Heart left ventricle (tissue), 16 donors: ENCODE measurements around the gene BCKDHB. TPM values are rescaled to one million over a fixed set of nuclear protein-coding genes. Genes with fewer than 3 reads are reported as not detected.

Experiments
- ATAC-seq, 4 donors: fragments of 200-7000 bp; cut with Tn5 transposase; one replicate each; pipeline ENCODE4 v1.9.1; 2020 to 2022; ENCODE audit warnings: moderate library complexity in 4 of 4, mild to moderate bottlenecking in 3 of 4, moderate number of reproducible peaks in 1 of 4
- DNase-seq, 5 donors: peaks; one replicate each; pipeline ENCODE4 v3.0.0-alpha.2; 2020
- H3K27ac ChIP-seq, 12 donors: fragments of 200-600 bp; sonication (generic) in 4 of 12; one replicate each; pipeline versions ENCODE4 v1.5.0 to v1.8.0; 2016 to 2022; ENCODE audit warnings: mild to moderate bottlenecking in 2 of 12
- H3K27me3 ChIP-seq, 9 donors: fragments of 200-600 bp; sonication (generic) in 2 of 9; one replicate each; pipeline versions ENCODE4 v1.5.1 to v1.8.0; 2016 to 2022; ENCODE audit warnings: mild to moderate bottlenecking in 3 of 9
- H3K36me3 ChIP-seq, 9 donors: fragments of 200-600 bp; sonication (generic) in 2 of 9; one replicate each; pipeline versions ENCODE4 v1.5.0 to v1.8.0; 2018 to 2022; ENCODE audit warnings: mild to moderate bottlenecking in 2 of 9
- H3K4me1 ChIP-seq, 12 donors: fragments of 200-600 bp; sonication (generic) in 4 of 12; one replicate each; pipeline versions ENCODE4 v1.5.0 to v1.8.0; 2016 to 2022; ENCODE audit warnings: mild to moderate bottlenecking in 3 of 12
- H3K4me3 ChIP-seq, 12 donors: fragments of 200-600 bp; sonication (generic) in 4 of 12; one replicate each; pipeline versions ENCODE4 v1.5.0 to v1.8.0; 2017 to 2022; ENCODE audit warnings: mild to moderate bottlenecking in 9 of 12, moderate library complexity in 4 of 12
- H3K9me3 ChIP-seq, 12 donors: fragments of 200-600 bp; sonication (generic) in 4 of 12; one replicate each; pipeline versions ENCODE4 v1.5.0 to v1.8.0; 2016 to 2022; ENCODE audit warnings: mild to moderate bottlenecking in 1 of 12
- CTCF ChIP-seq, 12 donors: fragments of 200-600 bp; sonication (generic) in 4 of 12; IDR thresholded peaks; one replicate each; pipeline versions ENCODE4 v1.5.0 to v1.8.0; 2018 to 2022; ENCODE audit warnings: antibody characterized with exemption in 12 of 12, mild to moderate bottlenecking in 5 of 12
- POLR2A ChIP-seq, 2 donors: fragments of 450-650 bp; IDR thresholded peaks; one replicate each; pipeline ENCODE4 v1.6.1; 2017; ENCODE audit warnings: antibody characterized with exemption in 2 of 2, mild to moderate bottlenecking in 2 of 2, moderate library complexity in 2 of 2
- WGBS, 4 donors: extraction: QIAGEN DNeasy Blood & Tissue Kit in 2 of 4; methylation state at CpG; one replicate each; pipeline versions ENCODE4 v1.1.5 to v1.1.7; 2013 to 2018; 5-methylcytosine and 5-hydroxymethylcytosine counted together
- intact Hi-C, 10 donors: fragments of 100-400 bp; cut with DNase I; formaldehyde crosslinking; loops; one replicate each; pipeline versions ENCODE4 v1.11.1 to v1.14.2; 2022
- polyA plus RNA-seq, 2 donors: library from polyadenylated mRNA; stranded (reverse); fragments of 200-250 nt; gene quantifications; one replicate each; pipeline ENCODE4 v1.2.3, GENCODE V29; 2013
- total RNA-seq, 9 donors: library from RNA; depleted of rRNA in 2 of 9; stranded (reverse); fragments of >200 nt in 2 of 9; fragmentation: NEBNext Ultra II Directional in 3 of 9; extraction: Animal tissue kit (Norgen Biotek cat#: 25700) in 3 of 9; gene quantifications; one replicate each; pipeline versions ENCODE4 v1.1.0 to v1.2.4, GENCODE V29; 2016 to 2023
- donor health status: ischemic (EF 13 %, LVEDD 7.1; RV severe dilation, severe dysfunction).
- donor health status: healthy with polysubstance abuse.
- donor health status: DM: no; HTN: yes; CAD: no.
- donor health status: DM: no; HTN: no; CAD: no.
- donor health status: ischemic (EF 25% LVEDD 6.9; RV normal size, moderate dysfunction).
- donor health status: ischemic (EF 25% LVEDD 5.7; RV mildly dilated, moderate dysfunction).
- donor health status: healthy.
- donor health status: DM: yes; HTN: yes; CAD: no.
- donor health status: ischemic (EF 35%, LVEDD 5.7; RV mildly dilated, moderate dysfunction).
- donor health status: nonischemic (EF 11% LVEDD 7.7; RV severe dilation, severe dysfunction).
- donor health status: DM: yes; HTN: yes; CAD: no.
- donor health status: PGD.
- donor health status: ischemic (EF 29% LVEDD 5.4; RV normal size, mild dysfunction).
- donor health status: nonischemic (EF 23%, LVEDD 6.1; RV moderate dilation, normal function).

Gene BCKDHB
- total and polyA plus RNA-seq, 11 donors, result 10.1 to 41.9 (median 27.6) TPM

DNA sequence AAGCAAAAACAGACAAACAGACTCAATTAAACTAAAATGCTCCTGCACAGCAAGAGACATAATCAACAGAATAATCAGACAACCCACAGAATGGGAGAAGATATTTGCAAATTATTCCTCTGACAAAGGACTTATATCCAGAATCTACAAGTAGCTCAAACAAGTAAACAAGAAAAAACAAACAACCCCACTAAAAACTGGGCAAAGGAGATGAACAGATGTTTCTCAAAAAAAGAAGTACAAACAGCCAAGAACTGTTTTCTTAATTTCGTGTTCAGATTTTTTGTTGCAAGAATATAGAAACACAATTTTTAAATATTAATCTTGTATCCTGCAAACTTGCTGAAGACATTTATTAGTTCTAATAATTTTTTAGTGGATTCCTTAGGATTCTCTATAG lies 274.1 kb downstream of the BCKDHB start:
- TF ChIP-seq CTCF (IDR thresholded peaks at IDR 0.05) (no peak), POLR2A (IDR thresholded peaks at IDR 0.05) (no peak)
- ATAC-seq, result no peak
- Histone ChIP-seq H3K4me1 (no peaks in the 10 kb centered on the region), H3K4me3 (no peak overlapping the region), H3K27ac (no peak overlapping the region), H3K27me3 (no peaks in the 10 kb centered on the region), H3K9me3 (peaks cover 0 to under 1% (median 0%) of the 10 kb centered on the region in 12 donors), H3K36me3 (no peaks in the 10 kb centered on the region)
- DNase-seq, result no peak
- intact Hi-C loops, result no loop called here
- WGBS, 4 donors, result 70 to 78% (median 74%) methylated on average over 1 of the region's 1 CpG

DNA sequence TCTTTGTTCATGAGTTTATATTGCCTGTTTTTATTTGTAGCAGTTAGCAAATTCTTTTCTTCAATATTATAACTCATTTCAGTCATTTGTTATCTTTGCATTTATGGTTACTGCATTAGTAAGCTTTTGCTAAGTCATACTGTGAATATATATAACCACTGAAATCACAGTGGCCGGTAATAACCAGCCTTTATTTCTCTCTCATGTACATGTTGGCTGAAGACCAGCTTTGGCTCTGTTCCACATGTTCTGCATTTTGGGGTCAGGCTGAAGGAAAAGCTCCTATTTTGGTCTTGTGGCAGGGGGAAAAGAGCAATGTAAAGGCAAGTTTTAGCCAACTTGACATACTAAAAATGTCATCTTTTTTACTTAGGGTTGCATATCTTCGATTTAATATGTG lies 276.3 kb downstream of the BCKDHB start:
- no peaks in the 10 kb centered on the region for H3K4me1 ChIP-seq
- WGBS, 4 donors, result 35 to 41% (median 40%) methylated on average over 2 of the region's 2 CpGs
- intact Hi-C loops, result no loop called here

GRCh38 chr6:80388507-80388906 lies 282.0 kb downstream of the BCKDHB start:
- no peak overlapping the region for H3K4me3 ChIP-seq
- H3K27me3 ChIP-seq, result no peaks in the 10 kb centered on the region
- ATAC-seq (no peak), DNase-seq (no peak)
- 82 to 94% (median 92%) methylated on average over 3 of the region's 3 CpGs for WGBS, 4 donors
- intact Hi-C loops, result no loop called here
- H3K36me3 ChIP-seq, result no peaks in the 10 kb centered on the region
- H3K27ac ChIP-seq, result no peak overlapping the region
- no peak for TF ChIP-seq CTCF (IDR thresholded peaks at IDR 0.05)
- no peak for TF ChIP-seq POLR2A (IDR thresholded peaks at IDR 0.05)
- peaks cover 0 to 6% (median 0%) of the 10 kb centered on the region in 12 donors for H3K9me3 ChIP-seq
- no peaks in the 10 kb centered on the region for H3K4me1 ChIP-seq

More for the DNA sequence above, 276.3 kb downstream of the BCKDHB start:
- Histone ChIP-seq H3K27ac (no peak overlapping the region), H3K9me3 (no peaks in the 10 kb centered on the region), H3K36me3 (no peaks in the 10 kb centered on the region), H3K27me3 (no peaks in the 10 kb centered on the region), H3K4me3 (no peak overlapping the region)
- DNase-seq, result no peak
- no peak for TF ChIP-seq POLR2A (IDR thresholded peaks at IDR 0.05)
- ATAC-seq, result no peak

Other genes starting within 250 kb of the BCKDHB start
- under 1 TPM; 0.09 to 0.48 (median 0.19) TPM for gene ELOVL4, start 159.1 kb upstream of the BCKDHB start, total RNA-seq
- under 1 TPM; 0.24 to 0.27 TPM for gene ELOVL4, start 159.1 kb upstream of the BCKDHB start, polyA plus RNA-seq
- 1 to 10 TPM in 1 of 9 donors, under 1 TPM in 6, not detected in 2; 0.12 to 2.9 (median 0.48) TPM for gene TTK, start 102.0 kb upstream of the BCKDHB start, total RNA-seq
- under 1 TPM; 0.04 to 0.12 TPM for gene TTK, start 102.0 kb upstream of the BCKDHB start, polyA plus RNA-seq